Measurements from ENCODE around the gene CST2. TPM values are rescaled to one million over a fixed set of nuclear protein-coding genes. Genes with fewer than 3 reads are reported as not detected.
"Not testable (repeated sequence)": the region's sequence is repeated elsewhere in the genome, so short reads cannot be mapped to it uniquely, and the experiment has no call there.

Gene CST2
- total and polyA plus RNA-seq, 5 donors = not detected

DNA sequence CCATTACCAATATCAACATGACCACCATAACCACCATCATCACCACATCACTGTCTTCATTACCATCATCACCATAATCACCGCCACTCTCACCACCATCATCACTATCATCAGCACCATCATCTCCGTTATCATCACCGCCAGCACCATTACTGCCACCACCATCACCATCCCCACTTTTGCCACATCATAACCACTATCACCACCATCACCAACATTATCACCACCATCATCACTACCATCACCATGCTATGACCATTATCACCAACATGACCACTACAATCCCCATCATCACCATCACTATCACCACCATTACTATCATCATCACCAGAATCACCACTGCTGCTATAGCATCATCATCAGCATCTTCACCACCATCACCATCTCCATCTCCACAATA, 25.7 kb downstream of the CST2 start:
- 95% methylated on average over 3 of the region's 3 CpGs for WGBS
- Histone ChIP-seq H3K9me3 (ENCODE audit: control insufficient read depth, low read length) (no peaks in the 10 kb centered on the region), H3K27me3 (ENCODE audit: control insufficient read depth, insufficient read depth) (no peaks in the 10 kb centered on the region), H3K4me1 (ENCODE audit: control insufficient read depth, insufficient read depth, low read length) (no peaks in the 10 kb centered on the region), H3K27ac (ENCODE audit: low read length) (no peak overlapping the region), H3K4me3 (ENCODE audit: low read length) (no peak overlapping the region)
- intact Hi-C loops (cut with DNase I) = no loop called here
- no peak for ATAC-seq
- no peak for DNase-seq

DNA sequence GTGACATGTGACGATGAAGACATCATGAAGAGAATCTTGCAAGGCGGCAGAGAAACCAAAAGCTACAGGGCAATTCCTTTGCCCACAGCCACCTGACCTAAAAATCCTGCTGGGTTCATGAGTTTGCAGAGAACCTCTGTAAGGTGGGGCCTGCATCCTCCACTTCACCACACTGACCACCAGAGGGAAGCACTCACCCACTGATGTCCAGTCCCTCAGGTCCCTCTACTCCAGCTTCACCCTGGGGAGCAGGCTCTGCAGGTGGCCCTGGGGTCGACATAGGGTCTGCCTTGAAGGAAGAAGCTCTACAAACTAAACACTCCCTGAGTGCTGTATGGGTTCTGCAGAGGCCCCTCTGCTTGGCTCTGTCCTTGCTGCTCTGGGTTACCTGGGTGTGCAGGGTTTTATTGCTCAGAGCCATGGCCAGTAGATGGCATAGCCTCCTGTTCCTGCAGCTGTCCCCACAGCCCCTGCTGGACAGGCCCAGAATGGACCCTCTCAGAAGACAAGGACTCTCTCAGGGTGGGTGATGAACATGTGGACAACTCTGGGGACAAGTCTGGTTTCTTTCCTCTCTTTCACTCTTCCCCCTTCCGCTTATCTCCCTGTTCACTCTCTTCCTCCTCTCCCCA, 27.2 kb downstream of the CST2 start:
- H3K4me3 ChIP-seq (ENCODE audit: low read length); intact Hi-C loops (cut with DNase I); H3K9me3 ChIP-seq (ENCODE audit: control insufficient read depth, low read length); H3K27ac ChIP-seq (ENCODE audit: low read length); H3K27me3 ChIP-seq (ENCODE audit: control insufficient read depth, insufficient read depth); H3K4me1 ChIP-seq (ENCODE audit: control insufficient read depth, insufficient read depth, low read length): not testable (repeated sequence)
- WGBS = 47% methylated on average over 4 of the region's 4 CpGs
- peak; percentile 73 to 81 for ATAC-seq
- peak in 2 of 3 donors; percentile 51 to 63 for DNase-seq

DNA sequence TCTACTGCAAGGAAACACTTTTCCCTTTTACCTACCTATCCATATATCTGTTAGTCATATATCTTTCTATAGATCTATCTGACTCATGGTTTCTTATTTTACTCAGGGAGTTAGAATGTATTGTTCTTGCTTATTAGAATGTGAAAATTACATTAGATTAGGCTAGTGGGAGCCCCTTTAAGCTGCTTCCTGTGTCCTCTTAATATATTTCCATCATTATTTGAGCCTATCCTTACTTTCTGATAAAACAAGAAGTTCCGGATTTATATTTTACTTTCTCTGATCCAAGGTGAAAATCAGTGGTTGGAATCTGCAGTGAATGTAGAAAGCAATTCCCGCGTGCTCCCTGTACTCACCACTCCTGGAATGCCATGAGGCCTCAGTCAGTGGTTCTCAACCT, 31.0 kb downstream of the CST2 start:
- intact Hi-C loops (cut with DNase I) = no loop called here

DNA sequence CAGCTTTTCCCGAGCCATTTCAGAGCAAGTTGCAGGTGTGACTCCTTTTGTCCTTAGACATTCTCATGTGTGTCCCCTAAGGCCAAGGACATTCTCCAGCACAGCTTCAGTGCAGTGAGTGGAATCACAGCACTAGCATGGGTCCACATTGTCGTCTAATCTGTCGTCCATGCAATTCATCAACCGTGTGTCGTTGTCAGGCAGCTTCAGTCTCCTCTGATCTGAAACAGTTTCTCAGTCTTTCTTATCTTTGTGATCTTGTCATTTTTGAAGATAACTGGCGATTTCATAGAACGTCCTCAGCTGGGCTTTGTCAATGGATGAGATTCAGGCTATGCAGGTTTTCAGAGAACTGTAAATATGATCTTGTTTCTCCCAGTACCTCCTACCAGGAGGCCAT, 31.7 kb downstream of the CST2 start:
- no peaks in the 10 kb centered on the region for H3K9me3 ChIP-seq (ENCODE audit: control insufficient read depth, low read length)
- DNase-seq = no peak
- no peak overlapping the region for H3K4me3 ChIP-seq (ENCODE audit: low read length)
- no peak overlapping the region for H3K27ac ChIP-seq (ENCODE audit: low read length)
- no peak for ATAC-seq
- WGBS = 46% methylated on average over 7 of the region's 7 CpGs
- H3K4me1 ChIP-seq (ENCODE audit: control insufficient read depth, insufficient read depth, low read length) = no peaks in the 10 kb centered on the region
- intact Hi-C loops (cut with DNase I) = no loop called here
- H3K27me3 ChIP-seq (ENCODE audit: control insufficient read depth, insufficient read depth) = no peaks in the 10 kb centered on the region

More for the DNA sequence above, 31.0 kb downstream of the CST2 start:
- ATAC-seq (no peak), DNase-seq (no peak)
- Histone ChIP-seq H3K4me1 (ENCODE audit: control insufficient read depth, insufficient read depth, low read length) (no peaks in the 10 kb centered on the region), H3K27ac (ENCODE audit: low read length) (no peak overlapping the region), H3K4me3 (ENCODE audit: low read length) (no peak overlapping the region), H3K9me3 (ENCODE audit: control insufficient read depth, low read length) (no peaks in the 10 kb centered on the region), H3K27me3 (ENCODE audit: control insufficient read depth, insufficient read depth) (no peaks in the 10 kb centered on the region)
- WGBS = 69% methylated on average over 3 of the region's 3 CpGs

DNA sequence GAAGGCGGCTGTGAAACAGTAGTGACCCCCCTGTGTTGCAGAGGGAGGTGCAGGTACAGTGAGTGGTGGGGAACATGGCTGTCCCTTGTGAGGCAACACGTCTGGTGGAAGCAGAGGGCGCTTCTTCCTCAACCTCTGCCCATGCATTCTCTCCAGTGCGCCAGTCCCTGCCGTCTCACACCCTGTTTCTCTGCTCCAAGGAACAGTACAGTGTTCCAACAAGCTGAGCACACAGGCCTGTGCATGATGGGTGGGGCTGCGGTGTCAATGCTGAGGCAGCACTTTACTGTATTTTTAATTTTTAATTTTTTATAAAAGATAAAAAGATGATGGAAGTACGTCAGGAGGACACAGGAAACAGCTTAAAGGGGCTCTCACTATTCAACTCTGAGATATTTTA, 32.5 kb downstream of the CST2 start:
- Histone ChIP-seq H3K27ac (ENCODE audit: low read length) (no peak overlapping the region), H3K4me3 (ENCODE audit: low read length) (no peak overlapping the region), H3K9me3 (ENCODE audit: control insufficient read depth, low read length) (no peaks in the 10 kb centered on the region), H3K27me3 (ENCODE audit: control insufficient read depth, insufficient read depth) (no peaks in the 10 kb centered on the region), H3K4me1 (ENCODE audit: control insufficient read depth, insufficient read depth, low read length) (no peaks in the 10 kb centered on the region)
- DNase-seq (no peak), ATAC-seq (no peak)
- 77% methylated on average over 7 of the region's 7 CpGs for WGBS
- intact Hi-C loops (cut with DNase I) = no loop called here

DNA sequence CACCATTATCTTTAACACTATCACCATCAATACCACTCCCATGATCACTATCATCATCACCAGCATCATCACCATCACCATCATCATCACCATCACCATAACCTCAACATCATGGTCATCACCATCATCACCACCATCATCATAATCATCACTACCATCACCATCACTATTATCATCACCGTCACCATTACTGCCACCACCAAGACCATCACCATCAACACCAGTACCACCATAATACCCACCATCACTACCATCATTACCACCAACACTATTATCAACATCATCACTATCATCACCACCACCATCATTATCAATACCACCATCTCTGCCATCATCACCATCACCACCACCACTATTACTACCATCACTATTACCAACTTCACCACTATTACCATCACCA, 43.1 kb downstream of the CST2 start:
- Histone ChIP-seq H3K4me3 (ENCODE audit: low read length) (no peak overlapping the region), H3K9me3 (ENCODE audit: control insufficient read depth, low read length) (no peaks in the 10 kb centered on the region), H3K4me1 (ENCODE audit: control insufficient read depth, insufficient read depth, low read length) (no peaks in the 10 kb centered on the region), H3K27me3 (ENCODE audit: control insufficient read depth, insufficient read depth) (no peaks in the 10 kb centered on the region), H3K27ac (ENCODE audit: low read length) (no peak overlapping the region)
- intact Hi-C loops (cut with DNase I) = no loop called here
- DNase-seq = no peak
- ATAC-seq = no peak
- WGBS = 94% methylated on average over 1 of the region's 1 CpG

DNA sequence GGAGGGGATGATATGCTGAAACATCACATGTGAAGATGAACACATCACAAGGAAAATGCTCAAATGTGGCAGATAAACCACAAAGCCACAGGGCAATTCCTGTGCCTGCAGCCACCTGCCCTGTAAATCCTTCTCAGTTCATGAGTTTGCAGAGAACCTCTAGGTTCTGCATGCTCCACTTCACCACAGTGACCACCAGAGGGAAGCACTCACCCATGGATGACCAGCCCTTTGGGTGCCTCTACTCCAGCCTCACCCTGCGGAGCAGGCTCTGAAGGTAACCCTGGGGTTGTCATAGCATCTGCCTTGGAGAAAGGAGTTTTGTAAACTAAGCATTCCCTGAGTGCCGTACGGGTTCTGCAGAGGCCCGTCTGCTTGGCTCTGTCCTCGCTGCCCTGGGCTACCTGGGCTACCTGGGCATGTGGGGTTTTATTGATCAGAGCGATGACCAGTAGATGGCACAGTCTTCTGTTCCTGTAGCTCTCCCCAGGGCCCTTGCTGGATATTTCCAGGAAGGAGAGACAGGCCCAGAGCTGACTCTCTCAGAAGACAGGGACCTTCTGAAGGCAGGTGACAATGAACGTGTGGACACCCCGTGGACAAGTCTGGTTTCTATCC, 44.1 kb downstream of the CST2 start:
- no peak overlapping the region for H3K4me3 ChIP-seq (ENCODE audit: low read length)

DNA sequence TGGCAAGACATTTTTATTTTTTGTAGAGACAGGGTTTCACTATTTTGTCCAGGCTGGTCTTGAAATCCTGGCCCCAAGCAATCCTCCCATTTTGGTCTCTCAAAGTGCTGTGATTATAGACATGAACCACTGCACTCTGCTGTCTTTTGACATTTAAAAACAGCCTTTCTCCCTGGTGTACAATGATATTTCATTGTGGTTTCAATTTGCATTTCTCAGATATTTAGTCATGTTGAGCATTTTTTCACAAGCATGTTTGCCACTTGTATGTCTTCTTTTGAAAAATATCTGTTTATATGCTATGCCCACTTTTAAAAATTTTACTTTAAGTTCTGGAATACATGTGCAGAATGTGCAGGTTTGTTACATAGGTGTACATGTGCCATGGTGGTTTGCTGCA, 47.9 kb downstream of the CST2 start:
- not testable (repeated sequence) for H3K27ac ChIP-seq (ENCODE audit: low read length); H3K4me3 ChIP-seq (ENCODE audit: low read length); DNase-seq; H3K4me1 ChIP-seq (ENCODE audit: control insufficient read depth, insufficient read depth, low read length); ATAC-seq; H3K9me3 ChIP-seq (ENCODE audit: control insufficient read depth, low read length); H3K27me3 ChIP-seq (ENCODE audit: control insufficient read depth, insufficient read depth)
- intact Hi-C loops (cut with DNase I) = loop anchor here in 1 of 4 donors (10.0 kb wide), 1 partner anchor 56 kb away; no protein-coding TSS in a partner anchor

More for the DNA sequence above, 44.1 kb downstream of the CST2 start:
- 69% methylated on average over 8 of the region's 8 CpGs for WGBS
- Histone ChIP-seq H3K27me3 (ENCODE audit: control insufficient read depth, insufficient read depth) (no peaks in the 10 kb centered on the region), H3K27ac (ENCODE audit: low read length) (no peak overlapping the region), H3K9me3 (ENCODE audit: control insufficient read depth, low read length) (no peaks in the 10 kb centered on the region), H3K4me1 (ENCODE audit: control insufficient read depth, insufficient read depth, low read length) (no peaks in the 10 kb centered on the region)
- DNase-seq (no peak), ATAC-seq (peak in 1 of 2 donors; percentile 55)
- intact Hi-C loops (cut with DNase I) = no loop called here

DNA sequence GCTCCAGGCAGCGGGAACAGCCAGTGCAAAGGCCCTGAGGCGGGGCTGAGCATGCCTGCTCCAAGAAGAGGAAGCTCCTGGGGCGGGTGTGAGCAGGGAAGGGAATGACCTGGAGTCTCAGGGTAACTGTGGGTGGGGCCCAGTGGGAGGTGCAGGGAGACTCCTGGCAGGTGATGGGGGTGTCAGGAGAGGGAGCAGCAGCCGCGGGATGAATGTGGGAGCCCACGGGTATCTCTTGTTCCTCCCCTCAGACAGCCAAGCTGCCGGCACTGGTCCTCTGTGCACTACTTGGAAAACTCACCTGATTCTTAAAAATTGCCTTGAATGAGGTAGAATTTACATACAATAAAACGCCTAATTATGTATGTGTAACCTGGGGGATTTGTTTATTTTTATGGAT, 49.1 kb downstream of the CST2 start:
- 76% methylated on average over 7 of the region's 8 CpGs for WGBS
- not testable (repeated sequence) for DNase-seq; H3K9me3 ChIP-seq (ENCODE audit: control insufficient read depth, low read length); H3K27ac ChIP-seq (ENCODE audit: low read length); H3K4me1 ChIP-seq (ENCODE audit: control insufficient read depth, insufficient read depth, low read length); H3K4me3 ChIP-seq (ENCODE audit: low read length); ATAC-seq; H3K27me3 ChIP-seq (ENCODE audit: control insufficient read depth, insufficient read depth)
- intact Hi-C loops (cut with DNase I) = loop anchor here in 1 of 4 donors (10.0 kb wide), 1 partner anchor 57 kb away; no protein-coding TSS in a partner anchor

DNA sequence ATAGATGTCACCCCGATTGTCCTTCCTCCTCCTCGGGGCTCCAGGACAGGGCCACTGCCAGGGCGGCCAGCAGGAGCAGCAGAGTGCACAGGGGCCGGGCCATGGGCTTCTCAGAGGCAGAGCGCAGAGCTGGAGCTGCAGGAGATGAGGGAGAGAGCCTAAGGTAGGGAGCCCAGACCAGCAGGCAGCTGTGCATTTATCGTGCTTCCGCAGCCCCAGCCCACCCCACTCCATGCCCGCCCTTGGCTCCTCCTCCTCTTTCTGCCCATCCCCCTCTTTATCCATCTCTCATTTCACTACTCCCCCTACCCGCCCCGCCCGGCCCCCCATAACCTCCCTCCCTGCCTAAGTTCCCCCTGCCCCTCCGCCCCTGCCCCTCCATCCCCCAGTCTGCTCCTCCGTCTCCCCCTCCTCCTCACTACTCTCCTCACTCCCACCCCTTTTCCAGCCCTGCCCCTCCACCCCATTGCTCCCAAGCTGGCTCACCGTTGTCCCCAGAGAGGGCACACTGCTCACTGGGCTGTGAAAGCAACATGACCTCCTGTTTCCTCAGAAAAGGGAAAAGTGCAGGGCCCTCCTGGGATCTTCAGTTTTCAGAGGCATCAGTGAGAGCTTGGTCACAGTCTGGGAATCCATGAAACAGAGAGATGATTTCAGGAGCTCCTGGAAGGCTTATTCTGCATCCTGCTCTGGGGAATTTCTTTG, 50.3 kb downstream of the CST2 start:
- intact Hi-C loops (cut with DNase I) = loop anchor here in 1 of 4 donors (10.0 kb wide), 1 partner anchor 59 kb away; no protein-coding TSS in a partner anchor
- no peaks in the 10 kb centered on the region for H3K9me3 ChIP-seq (ENCODE audit: control insufficient read depth, low read length)
- no peaks in the 10 kb centered on the region for H3K27me3 ChIP-seq (ENCODE audit: control insufficient read depth, insufficient read depth)
- no peak for ATAC-seq
- 22% methylated on average over 14 of the region's 14 CpGs for WGBS
- H3K27ac ChIP-seq (ENCODE audit: low read length) = no peak overlapping the region
- no peaks in the 10 kb centered on the region for H3K4me1 ChIP-seq (ENCODE audit: control insufficient read depth, insufficient read depth, low read length)
- DNase-seq = no peak
- no peak overlapping the region for H3K4me3 ChIP-seq (ENCODE audit: low read length)

DNA sequence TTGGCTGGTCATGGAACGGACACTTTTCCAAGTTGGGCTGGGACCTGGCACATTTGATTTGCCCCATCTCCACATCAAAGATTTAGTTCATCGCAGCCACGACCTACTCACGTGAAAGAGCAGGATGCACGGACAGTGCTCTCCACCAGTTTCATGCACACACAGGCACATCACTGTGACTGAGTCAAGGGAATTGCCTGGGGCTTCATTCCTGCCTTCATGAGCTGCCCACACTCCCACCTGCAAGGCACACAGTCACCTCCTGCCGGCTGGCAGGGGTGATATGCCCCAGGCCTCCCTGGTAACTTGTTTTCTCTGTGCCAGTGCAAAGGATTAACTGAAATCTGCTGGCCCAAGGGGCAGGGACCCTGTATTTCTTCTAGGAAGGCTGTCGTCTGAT, 52.4 kb downstream of the CST2 start:
- Histone ChIP-seq H3K27me3 (ENCODE audit: control insufficient read depth, insufficient read depth) (no peaks in the 10 kb centered on the region), H3K9me3 (ENCODE audit: control insufficient read depth, low read length) (no peaks in the 10 kb centered on the region), H3K4me3 (ENCODE audit: low read length) (no peak overlapping the region), H3K4me1 (ENCODE audit: control insufficient read depth, insufficient read depth, low read length) (no peaks in the 10 kb centered on the region), H3K27ac (ENCODE audit: low read length) (no peak overlapping the region)
- 89% methylated on average over 7 of the region's 7 CpGs for WGBS
- intact Hi-C loops (cut with DNase I) = loop anchor here in 1 of 4 donors (10.0 kb wide), 1 partner anchor 61 kb away; no protein-coding TSS in a partner anchor
- ATAC-seq = no peak
- DNase-seq = no peak
